NCI-H510A treated with DMSO at 0.1 percent for 48 hours (cell line): Measurements from ENCODE around the gene PRKN.

Experiments used
- DNase-seq: peaks from one replicate; lab custom pipeline; 2025; lab: John Stamatoyannopoulos, UW

The PRKN gene

DNA sequence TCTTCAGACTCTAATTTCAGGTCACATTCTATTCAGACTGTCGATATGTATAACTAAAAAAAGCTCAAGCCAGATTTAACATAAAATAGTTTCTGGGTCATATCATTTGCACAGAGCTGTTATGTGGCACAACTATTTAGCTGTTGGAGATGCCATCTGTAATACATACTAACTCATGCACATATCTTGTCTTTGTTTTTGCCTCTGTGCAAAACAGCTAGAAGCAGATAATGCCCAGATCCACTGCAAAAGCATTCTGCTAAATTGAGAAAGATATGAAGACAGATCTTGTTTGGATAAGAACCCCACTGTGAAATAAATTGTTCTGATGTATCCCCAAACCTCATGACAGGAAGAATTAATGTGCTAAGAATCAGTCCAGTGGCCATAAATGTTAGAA, 930.9 kb downstream of the PRKN start:
- no peak for DNase-seq

DNA sequence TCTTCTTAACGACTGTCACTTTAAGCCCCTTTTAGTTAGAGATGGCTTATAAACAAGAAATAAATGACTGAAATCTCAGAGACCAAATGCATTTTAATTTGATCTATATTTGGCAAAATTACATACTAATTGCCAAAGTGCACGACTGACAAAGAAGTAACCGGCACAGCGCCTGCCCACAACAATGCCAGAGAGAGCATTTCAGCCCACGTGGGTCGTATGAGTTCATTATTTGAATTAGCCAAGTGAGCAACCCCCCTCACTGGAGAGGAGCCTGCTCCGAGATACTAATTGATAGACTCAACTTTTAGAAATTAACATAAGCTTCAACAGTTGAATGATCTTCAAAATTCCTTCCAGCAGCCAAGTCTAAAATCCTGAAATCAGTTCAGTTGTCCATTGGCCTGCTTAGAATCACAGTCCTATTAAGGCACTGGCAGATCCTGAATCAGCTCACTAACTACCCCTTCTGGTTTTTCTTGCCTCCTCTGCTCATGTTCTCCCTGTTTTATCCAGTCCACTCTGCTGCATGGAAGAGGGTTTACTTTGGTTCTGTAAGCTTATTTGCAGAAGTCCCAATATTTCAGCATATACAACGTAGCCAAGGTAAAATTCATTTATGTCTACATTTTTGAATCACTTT, 934.6 kb downstream of the PRKN start:
- DNase-seq = no peak

DNA sequence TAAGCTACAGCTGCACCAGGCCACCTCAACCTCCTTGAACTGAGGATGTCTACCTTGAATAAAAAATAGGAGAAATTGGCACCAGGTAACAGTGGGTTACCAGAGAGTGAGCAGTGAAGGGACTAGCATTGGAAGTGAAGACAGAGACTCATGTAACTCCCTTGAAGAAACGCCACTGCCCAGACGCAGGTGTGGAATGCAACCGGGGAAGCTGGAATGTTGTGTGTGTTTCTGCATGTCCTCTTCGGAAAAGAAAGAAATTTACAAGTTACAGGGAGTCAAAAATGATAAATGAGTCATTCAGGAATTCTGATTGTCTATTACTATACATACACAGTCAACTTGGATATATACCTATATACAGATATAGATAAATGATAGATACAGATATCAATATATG, 939.0 kb downstream of the PRKN start:
- DNase-seq = no peak

GRCh38 chr6:161772176-161772575, 955.4 kb downstream of the PRKN start:
- DNase-seq = no peak

- DNase-seq = no peak
These were observed 965.6 kb downstream of the PRKN start for GRCh38 chr6:161761966-161762365.

DNA sequence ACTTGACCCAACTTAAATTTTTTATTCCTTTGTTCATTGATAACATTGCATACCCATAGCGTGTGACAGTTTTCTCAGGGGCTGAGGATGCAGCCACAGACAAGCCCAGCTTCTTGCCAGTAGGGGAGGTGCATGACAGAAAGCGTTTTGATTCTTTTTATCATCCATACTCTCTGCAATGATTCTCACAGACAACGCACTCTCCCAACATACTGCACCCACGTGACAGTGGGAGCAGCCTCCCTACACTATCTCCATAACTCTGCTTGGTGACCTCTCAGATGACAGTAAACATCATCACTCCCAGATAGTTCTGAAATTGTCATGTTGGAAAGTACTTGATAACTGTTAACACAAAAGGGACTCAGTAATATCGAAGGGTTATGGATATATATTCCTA, 972.5 kb downstream of the PRKN start:
- DNase-seq = no peak

- no peak for DNase-seq
These were observed 976.9 kb downstream of the PRKN start for GRCh38 chr6:161750686-161751085.

GRCh38 chr6:161749576-161749975, 978.0 kb downstream of the PRKN start:
- no peak for DNase-seq

- DNase-seq = no peak
These were observed 978.8 kb downstream of the PRKN start for GRCh38 chr6:161748535-161749416.

DNA sequence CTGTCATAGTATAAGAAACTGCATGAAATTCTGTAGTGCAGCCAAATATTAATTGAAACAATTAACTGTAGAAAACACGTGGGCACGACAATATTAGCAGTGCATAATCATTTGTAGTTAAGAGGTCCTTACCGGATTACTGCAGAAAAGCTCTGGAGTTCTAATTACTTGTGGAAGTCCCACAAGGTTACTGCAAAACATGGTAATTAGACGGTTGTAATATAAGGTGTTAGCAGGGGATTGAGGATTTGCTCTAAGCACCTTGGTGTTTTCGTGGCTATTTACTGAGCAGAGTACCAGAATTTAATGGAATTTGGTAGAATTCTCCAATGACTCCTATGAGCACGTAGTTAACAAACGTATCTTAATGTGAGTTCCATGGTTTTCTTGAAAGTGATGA, 980.1 kb downstream of the PRKN start:
- DNase-seq = no peak

DNA sequence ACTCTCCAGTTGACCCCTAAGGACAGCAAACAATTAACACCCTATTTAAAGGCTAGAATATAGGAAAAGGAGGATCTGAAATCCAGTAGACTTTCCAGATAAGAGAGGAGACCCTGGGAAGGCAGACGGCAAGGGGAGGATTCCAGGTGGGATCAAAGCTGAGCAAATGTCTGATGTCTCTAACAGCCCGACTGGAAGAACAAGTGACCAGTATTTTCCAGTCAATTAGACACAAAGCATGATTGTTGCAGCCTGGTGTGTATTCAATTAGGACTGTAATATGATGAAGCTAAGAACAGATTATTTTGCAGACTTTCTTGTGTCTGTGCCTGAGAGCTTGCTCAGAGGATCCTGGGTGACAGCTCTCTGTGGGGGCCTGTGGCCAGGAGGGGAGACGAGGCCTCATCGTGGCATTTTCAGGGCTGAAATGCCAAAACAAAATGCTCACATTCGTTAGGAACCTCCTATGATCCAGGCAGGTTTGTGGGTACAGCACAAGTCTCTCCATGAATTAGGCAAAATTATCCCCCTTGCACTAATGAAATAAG, 981.9 kb downstream of the PRKN start:
- DNase-seq = no peak

GRCh38 chr6:161745128-161745527, 982.4 kb downstream of the PRKN start:
- no peak for DNase-seq

GRCh38 chr6:161744211-161745067, 983.1 kb downstream of the PRKN start:
- DNase-seq = no peak

DNA sequence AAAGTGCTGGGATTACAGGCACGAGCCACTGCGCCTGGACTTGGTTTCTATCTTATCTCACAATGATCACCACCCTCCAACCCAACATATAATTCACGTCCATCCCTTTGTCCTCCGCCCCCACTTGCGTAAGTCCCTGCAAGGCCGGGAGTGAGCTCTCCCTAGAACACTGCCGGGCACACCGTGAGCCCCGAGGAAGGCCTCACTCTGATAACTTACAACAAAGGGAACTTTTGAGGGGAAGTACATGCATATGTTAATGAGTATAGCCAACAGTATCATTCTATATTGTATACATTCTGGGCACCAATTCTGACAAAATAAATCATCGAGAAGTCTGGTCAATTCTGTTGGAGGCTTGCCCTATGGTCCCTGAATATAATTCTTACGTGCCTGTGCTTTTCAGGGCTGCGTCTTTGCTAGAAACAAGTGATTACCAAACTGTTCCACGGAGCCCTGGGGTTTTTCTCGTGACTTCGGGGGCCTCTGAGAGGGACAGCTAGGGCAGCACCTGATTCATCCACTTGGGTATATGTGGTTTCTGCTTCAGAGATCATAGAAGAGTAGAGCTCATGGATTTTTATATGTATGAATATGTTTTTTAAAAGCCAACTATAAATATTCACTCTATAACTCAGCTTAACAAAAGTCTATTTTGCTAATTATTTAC, 983.9 kb downstream of the PRKN start:
- no peak for DNase-seq

DNA sequence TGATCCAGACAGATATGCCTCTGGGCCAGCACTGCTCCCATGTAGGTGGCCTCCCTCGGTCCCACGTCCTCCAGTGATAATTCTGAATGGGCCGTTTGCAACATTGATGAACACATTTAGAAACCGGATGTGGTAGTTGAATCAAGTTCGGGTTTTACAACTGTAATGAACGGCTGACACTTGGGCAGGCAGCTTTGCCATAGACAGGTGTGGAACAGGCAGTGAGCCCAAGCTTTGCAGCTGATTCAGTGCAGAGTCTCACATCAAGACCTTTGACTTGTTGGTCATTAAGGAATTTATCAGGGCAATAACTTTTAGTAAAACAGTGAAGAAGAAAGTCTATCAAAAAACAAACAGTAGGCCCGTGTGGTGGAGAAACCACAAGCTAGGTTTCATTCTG, 987.1 kb downstream of the PRKN start:
- DNase-seq = no peak

GRCh38 chr6:161736781-161737292, 990.7 kb downstream of the PRKN start:
- peak; percentile 8 for DNase-seq

DNA sequence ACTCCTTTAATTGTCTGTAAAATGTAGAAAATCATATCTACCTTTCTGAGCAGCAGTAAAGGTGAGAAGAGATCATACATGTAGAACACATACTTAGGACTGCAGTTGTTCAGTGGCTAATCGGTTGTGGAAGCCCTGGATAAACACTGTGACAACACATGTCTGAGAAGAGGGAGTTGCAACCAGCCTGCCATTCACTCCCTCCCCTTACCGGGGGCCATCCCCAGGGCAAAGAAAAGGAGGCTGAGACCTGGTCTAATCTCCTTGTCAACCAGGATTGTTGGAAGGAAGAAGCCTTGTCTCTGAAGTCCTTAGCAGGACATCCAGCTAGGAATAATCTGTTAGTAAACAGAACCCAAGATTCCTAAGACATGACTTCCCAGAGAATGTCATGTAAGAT, 991.2 kb downstream of the PRKN start:
- DNase-seq = no peak

GRCh38 chr6:161732594-161732993, 995.0 kb downstream of the PRKN start:
- DNase-seq = no peak

GRCh38 chr6:161727083-161727833, 1000.3 kb downstream of the PRKN start:
- DNase-seq = no peak

- no peak for DNase-seq
These were observed 1005.2 kb downstream of the PRKN start for GRCh38 chr6:161722394-161722793.

DNA sequence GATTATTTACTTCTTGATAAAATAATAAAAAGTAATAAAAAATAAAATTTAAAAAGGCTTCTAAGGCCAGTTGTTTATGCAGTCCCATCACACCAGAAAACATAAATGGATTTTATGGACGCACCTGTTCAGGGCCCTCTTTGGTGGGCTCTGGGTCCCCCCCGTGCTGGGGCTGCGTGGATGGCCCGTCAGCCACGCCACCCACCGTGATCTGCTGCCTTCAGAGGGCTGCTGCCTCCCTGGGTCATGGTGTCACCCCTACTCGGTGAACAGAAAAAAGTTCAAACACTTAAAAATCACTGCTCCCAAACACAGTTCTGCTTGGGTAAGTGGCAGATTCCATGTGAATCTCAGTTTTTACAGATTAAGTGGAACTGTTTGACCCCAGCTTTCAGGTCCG, 1006.1 kb downstream of the PRKN start:
- DNase-seq = no peak
